Measurements from ENCODE around the gene HSPB7. TPM values are rescaled to one million over a fixed set of nuclear protein-coding genes. Genes with fewer than 3 reads are reported as not detected.

The HSPB7 gene
- total and polyA plus RNA-seq, 4 donors, result 0.28 to 1.4 (median 0.35) TPM

GRCh38 chr1:15991427-15992186 lies 26.2 kb downstream of the HSPB7 start (continued):
- TF ChIP-seq ZBTB33 (IDR thresholded peaks at IDR 0.05), result no peak
- no peak for TF ChIP-seq GABPA (IDR thresholded peaks at IDR 0.05 in 1 of 2, conservative IDR thresholded peaks at IDR 0.05 in 1 of 2)
- no peak for TF ChIP-seq EGR1 (IDR thresholded peaks at IDR 0.05; ENCODE audit: low read depth in 2 of 2)

- WGBS, result 81% methylated on average over 9 of the region's 9 CpGs
- DNase-seq (ENCODE audit: low spot score), result no peak
- Histone ChIP-seq H3K9me3 (ENCODE audit: control insufficient read depth in 4 of 4, low read length in 3 of 4) (no peaks in the 10 kb centered on the region), H3K4me1 (ENCODE audit: control insufficient read depth in 4 of 4, insufficient read depth in 4 of 4, low read length in 3 of 4) (no peaks in the 10 kb centered on the region), H3K27ac (ENCODE audit: low read depth in 1 of 2, low read length in 2 of 2) (no peak overlapping the region), H3K36me3 (ENCODE audit: control insufficient read depth in 4 of 4, insufficient read depth in 3 of 4, low read depth in 1 of 4, low read length in 3 of 4) (no peaks in the 10 kb centered on the region), H3K9ac (ENCODE audit: low read depth in 1 of 2, low read length in 2 of 2) (no peak overlapping the region), H3K4me3 (ENCODE audit: low read depth in 1 of 3, low read length in 3 of 3) (no peak overlapping the region), H3K27me3 (ENCODE audit: control insufficient read depth in 4 of 4, insufficient read depth in 4 of 4, low read length in 3 of 4) (no peaks in the 10 kb centered on the region)
- TF ChIP-seq YY1 (IDR thresholded peaks at IDR 0.05) (no peak), RAD21 (IDR thresholded peaks at IDR 0.05) (no peak), ATF3 (IDR thresholded peaks at IDR 0.05) (no peak), JUND (IDR thresholded peaks at IDR 0.05) (no peak), NR2F2 (IDR thresholded peaks at IDR 0.05) (no peak), TAF1 (conservative IDR thresholded peaks at IDR 0.05) (no peak), RXRA (IDR thresholded peaks at IDR 0.05) (no peak), CTCF (IDR thresholded peaks at IDR 0.05; ENCODE audit: low read depth, low read length, missing input control) (no peak), HNF4G (IDR thresholded peaks at IDR 0.05) (no peak), MAX (IDR thresholded peaks at IDR 0.05) (no peak), SP1 (IDR thresholded peaks at IDR 0.05) (no peak), FOXA2 (IDR thresholded peaks at IDR 0.05) (no peak), HNF4A (conservative IDR thresholded peaks at IDR 0.05) (no peak), REST (IDR thresholded peaks at IDR 0.05) (no peak), ZBTB33 (IDR thresholded peaks at IDR 0.05) (no peak), FOXA1 (IDR thresholded peaks at IDR 0.05) (no peak), EGR1 (IDR thresholded peaks at IDR 0.05; ENCODE audit: low read depth in 2 of 2) (no peak), GABPA (IDR thresholded peaks at IDR 0.05 in 1 of 2, conservative IDR thresholded peaks at IDR 0.05 in 1 of 2) (no peak)
These were observed 28.1 kb downstream of the HSPB7 start for GRCh38 chr1:15989776-15990175.
